Measurements from ENCODE around the gene ERP44. TPM values are rescaled to one million over a fixed set of nuclear protein-coding genes. Genes with fewer than 3 reads are reported as not detected.

Gene ERP44
- total RNA-seq, 6 experiments from 2014 or later, result 16.8 to 21.4 (median 18.5) TPM

DNA sequence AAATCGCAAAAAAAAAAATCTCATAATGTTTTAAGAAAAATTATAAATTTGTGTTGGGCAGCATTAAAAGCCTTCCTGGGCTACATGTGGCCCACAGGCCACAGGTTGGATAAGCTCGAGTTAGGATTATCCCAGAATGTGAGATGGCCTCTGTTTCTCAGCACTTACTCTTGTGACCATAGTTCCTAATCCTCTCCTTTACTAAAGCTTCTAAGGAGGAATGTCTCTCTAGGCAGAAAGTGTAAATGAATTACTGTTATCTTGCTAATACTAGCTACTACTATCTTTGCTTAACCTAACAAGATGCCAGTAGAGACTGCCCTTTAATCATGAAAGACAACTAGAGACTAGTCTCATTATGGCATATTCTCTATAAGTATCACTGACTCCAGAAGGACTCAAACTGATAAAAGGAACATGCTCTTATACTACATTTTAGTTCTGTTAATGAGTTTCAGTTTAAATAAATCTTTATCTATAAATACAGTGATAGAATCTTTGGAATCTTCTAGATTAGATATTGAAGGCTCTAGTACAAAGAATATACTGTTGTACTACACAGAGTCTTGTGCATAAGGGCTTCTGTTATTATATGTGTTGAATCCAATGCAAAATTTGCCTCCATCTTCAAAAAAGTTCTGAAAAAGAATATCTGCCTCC, 14.0 kb upstream of the ERP44 start:
- Histone ChIP-seq H3K9me3 (no peaks in the 10 kb centered on the region), H3K27me3 (no peaks in the 10 kb centered on the region), H3K4me3 (no peak overlapping the region), H3K4me1 (peaks cover 0 to 15% (median 3%) of the 10 kb centered on the region in 4 donors), H3K27ac (no peak overlapping the region), H3K36me3 (no peaks in the 10 kb centered on the region)
- DNase-seq, result no peak
- ATAC-seq, result no peak
- intact Hi-C loops (cut with DNase I), result no loop called here
- 80% methylated on average over 2 of the region's 2 CpGs for WGBS (ENCODE audit: insufficient coverage, low coverage, low lambda C conversion rate, missing lambda C conversion rate)
- no peak for TF ChIP-seq POLR2A (IDR thresholded peaks at IDR 0.05)
- TF ChIP-seq, protein P1, sequence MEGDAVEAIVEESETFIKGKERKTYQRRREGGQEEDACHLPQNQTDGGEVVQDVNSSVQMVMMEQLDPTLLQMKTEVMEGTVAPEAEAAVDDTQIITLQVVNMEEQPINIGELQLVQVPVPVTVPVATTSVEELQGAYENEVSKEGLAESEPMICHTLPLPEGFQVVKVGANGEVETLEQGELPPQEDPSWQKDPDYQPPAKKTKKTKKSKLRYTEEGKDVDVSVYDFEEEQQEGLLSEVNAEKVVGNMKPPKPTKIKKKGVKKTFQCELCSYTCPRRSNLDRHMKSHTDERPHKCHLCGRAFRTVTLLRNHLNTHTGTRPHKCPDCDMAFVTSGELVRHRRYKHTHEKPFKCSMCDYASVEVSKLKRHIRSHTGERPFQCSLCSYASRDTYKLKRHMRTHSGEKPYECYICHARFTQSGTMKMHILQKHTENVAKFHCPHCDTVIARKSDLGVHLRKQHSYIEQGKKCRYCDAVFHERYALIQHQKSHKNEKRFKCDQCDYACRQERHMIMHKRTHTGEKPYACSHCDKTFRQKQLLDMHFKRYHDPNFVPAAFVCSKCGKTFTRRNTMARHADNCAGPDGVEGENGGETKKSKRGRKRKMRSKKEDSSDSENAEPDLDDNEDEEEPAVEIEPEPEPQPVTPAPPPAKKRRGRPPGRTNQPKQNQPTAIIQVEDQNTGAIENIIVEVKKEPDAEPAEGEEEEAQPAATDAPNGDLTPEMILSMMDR (IDR thresholded peaks at IDR 0.05), result no peak

DNA sequence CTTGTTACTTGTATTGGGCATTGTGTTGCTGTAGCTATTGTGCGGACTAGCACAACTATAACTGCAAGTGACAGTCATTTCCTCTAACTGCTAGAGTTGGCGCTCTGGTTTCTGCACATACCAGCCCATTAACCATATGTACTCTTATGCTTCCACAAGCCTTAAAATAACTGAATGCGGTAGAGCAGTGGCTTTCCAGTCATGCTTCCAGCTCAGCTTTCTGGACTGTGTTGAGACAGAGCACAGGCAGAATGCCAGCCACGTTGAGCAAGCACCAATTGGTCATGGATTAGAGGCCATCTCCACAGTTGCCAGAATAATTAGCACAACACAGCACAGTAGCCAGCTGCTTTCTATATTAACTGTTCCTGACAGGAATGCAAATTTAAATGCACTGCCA, 12.4 kb upstream of the ERP44 start:
- intact Hi-C loops (cut with DNase I), result no loop called here
- peak; percentile 87 to 94 (median 90) for DNase-seq
- Histone ChIP-seq H3K9me3 (no peaks in the 10 kb centered on the region), H3K36me3 (peaks cover 0 to 13% (median 5%) of the 10 kb centered on the region in 4 donors), H3K4me3 (no peak overlapping the region), H3K4me1 (peaks cover 0 to 15% (median 3%) of the 10 kb centered on the region in 4 donors), H3K27ac (peak overlapping the region in 1 of 3 donors; percentile 16), H3K27me3 (no peaks in the 10 kb centered on the region)
- 27% methylated on average over 4 of the region's 4 CpGs for WGBS (ENCODE audit: insufficient coverage, low coverage, low lambda C conversion rate, missing lambda C conversion rate)
- peak; percentile 99 to 100 (median 100) for ATAC-seq
- TF ChIP-seq, protein P1 (IDR thresholded peaks at IDR 0.05), result no peak
- TF ChIP-seq POLR2A (IDR thresholded peaks at IDR 0.05), result no peak

DNA sequence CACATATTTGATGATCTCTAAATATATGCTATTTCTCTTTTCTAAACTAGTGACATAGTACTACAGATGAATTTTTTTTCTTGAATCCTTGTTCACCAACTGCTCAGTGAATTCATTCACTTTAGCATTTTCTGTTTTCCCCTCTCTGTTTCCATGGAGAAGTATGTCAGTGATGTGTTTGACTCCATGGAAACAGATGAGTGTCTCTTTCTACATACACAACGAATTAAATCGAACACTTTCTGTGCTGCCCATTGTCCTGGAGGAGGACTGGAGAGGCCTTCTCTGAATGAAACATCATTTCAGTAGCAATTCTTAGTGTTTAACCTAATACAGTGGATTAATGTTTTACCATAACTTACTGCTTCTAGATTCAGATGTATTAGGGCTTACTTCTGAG, 9.8 kb upstream of the ERP44 start:
- TF ChIP-seq, protein P1 (IDR thresholded peaks at IDR 0.05), result no peak
- no peak for TF ChIP-seq POLR2A (IDR thresholded peaks at IDR 0.05)
- DNase-seq (no peak), ATAC-seq (no peak)
- peaks cover 0 to 15% (median 3%) of the 10 kb centered on the region in 4 donors for H3K4me1 ChIP-seq
- H3K4me3 ChIP-seq, result no peak overlapping the region
- intact Hi-C loops (cut with DNase I), result no loop called here
- WGBS (ENCODE audit: insufficient coverage, low coverage, low lambda C conversion rate, missing lambda C conversion rate), result 83% methylated on average over 2 of the region's 2 CpGs
- H3K27me3 ChIP-seq, result no peaks in the 10 kb centered on the region
- H3K36me3 ChIP-seq, result peaks cover 0 to 37% (median 5%) of the 10 kb centered on the region in 4 donors
- no peaks in the 10 kb centered on the region for H3K9me3 ChIP-seq
- no peak overlapping the region for H3K27ac ChIP-seq

DNA sequence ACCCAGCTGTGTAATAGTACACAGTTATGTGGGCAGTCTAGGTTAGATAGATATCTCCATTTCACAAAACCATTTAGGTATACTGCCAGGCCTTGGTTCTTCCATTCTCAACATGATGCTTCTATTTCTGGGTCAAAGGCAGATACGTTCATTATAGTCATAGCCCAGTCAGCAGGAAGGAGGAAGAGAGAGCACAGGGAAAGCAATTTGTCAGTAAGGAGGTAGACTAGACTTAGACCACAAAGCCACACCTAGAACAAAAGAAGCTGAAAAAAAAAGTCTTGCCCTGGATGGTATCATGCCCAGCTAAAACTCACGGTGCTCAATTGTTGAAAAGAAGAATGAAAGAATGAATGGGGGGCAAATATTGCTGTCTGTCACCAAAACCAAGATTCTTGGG, 7.8 kb upstream of the ERP44 start:
- H3K9me3 ChIP-seq, result no peaks in the 10 kb centered on the region
- H3K4me1 ChIP-seq, result peaks cover 0 to 12% (median 3%) of the 10 kb centered on the region in 4 donors
- TF ChIP-seq POLR2A (IDR thresholded peaks at IDR 0.05), result no peak
- TF ChIP-seq, protein P1 (IDR thresholded peaks at IDR 0.05), result no peak
- no peak overlapping the region for H3K4me3 ChIP-seq
- 74% methylated on average over 2 of the region's 2 CpGs for WGBS (ENCODE audit: insufficient coverage, low coverage, low lambda C conversion rate, missing lambda C conversion rate)
- peaks cover 0 to 37% (median 5%) of the 10 kb centered on the region in 4 donors for H3K36me3 ChIP-seq
- ATAC-seq, result no peak
- H3K27me3 ChIP-seq, result no peaks in the 10 kb centered on the region
- intact Hi-C loops (cut with DNase I), result no loop called here
- no peak for DNase-seq
- no peak overlapping the region for H3K27ac ChIP-seq

Data from right lobe of liver (tissue), 6 donors.